Endothelial cell of umbilical vein (primary cell): ENCODE measurements around the gene RABEP2. TPM values are rescaled to one million over a fixed set of nuclear protein-coding genes. Genes with fewer than 3 reads are reported as not detected.

Experiments
- BruUV-seq: library from RNA; stranded (reverse); fragments of 400-500 nt; replicated peaks from 2 replicates; lab custom pipeline; 2021; lab: Mats Ljungman, UMichigan
- CTCF ChIA-PET: fragments of 300-600, 350-600 bp; sonication (Branson Sonifier 250); formaldehyde crosslinking; loops from one replicate; lab custom pipeline; 2021; ENCODE audit warnings: antibody characterized with exemption, inconsistent platforms; lab: Charles Lee
- POLR2A ChIA-PET: fragments of 300-600, 350-600 bp; sonication (Branson Sonifier 250); formaldehyde crosslinking; loops from one replicate; lab custom pipeline; 2021; ENCODE audit warnings: antibody characterized with exemption, inconsistent platforms; lab: Charles Lee
- DNase-seq: peaks from one replicate; pipeline ENCODE4 v3.0.0-alpha.2; 2011; ENCODE audit warnings: low read depth, low spot score
- FAIRE-seq: peaks from 2 replicates; lab custom pipeline; 2011; peaks lifted over from hg19 to GRCh38; lab: Jason Lieb, UNC
- H2AFZ ChIP-seq: 2 replicates; pipeline ENCODE4 v1.6.0; 2012; ENCODE audit warnings: low read depth, low read length, control low read depth, inconsistent platforms
- H3K27ac ChIP-seq: 2 replicates; pipeline ENCODE4 v1.5.1; 2011; ENCODE audit warnings: low read depth, mild to moderate bottlenecking, control low read depth, low read length, moderate library complexity; ENCODE audit not compliant: insufficient read depth
- H3K27me3 ChIP-seq, 2 experiments: 2 replicates each; pipeline versions ENCODE4 v1.6.0 to v1.6.1; 2011; ENCODE audit warnings: low read length in 2 of 2, mixed read lengths in 1 of 2; ENCODE audit not compliant: control insufficient read depth in 2 of 2, insufficient read depth in 2 of 2
- H3K36me3 ChIP-seq, 2 experiments: 2 replicates in 1 of 2; 3 replicates in 1 of 2; pipeline ENCODE4 v1.5.1; 2011; ENCODE audit warnings: low read length in 2 of 2, mild to moderate bottlenecking in 1 of 2, moderate library complexity in 1 of 2; ENCODE audit not compliant: control insufficient read depth in 2 of 2, insufficient read depth in 2 of 2; ENCODE audit errors: extremely low read depth in 1 of 2
- H3K4me1 ChIP-seq: 3 replicates; pipeline ENCODE4 v1.5.1; 2011; ENCODE audit warnings: mild to moderate bottlenecking, low read length; ENCODE audit not compliant: control insufficient read depth, insufficient read depth; ENCODE audit errors: extremely low read depth
- H3K4me2 ChIP-seq: 2 replicates; pipeline ENCODE4 v1.6.1; 2011; ENCODE audit warnings: low read length, control low read depth, mixed read lengths; ENCODE audit not compliant: insufficient read depth
- H3K4me3 ChIP-seq, 3 experiments: fragments of 200-600 bp in 1 of 3; sonication (generic), shearing (Covaris generic) in 1 of 3; replicated peaks in 1 of 3; 2 replicates each; pipeline ENCODE4 v1.5.1; 2011 to 2016; ENCODE audit warnings: control low read depth in 3 of 3, low read length in 3 of 3, mild to moderate bottlenecking in 2 of 3, inconsistent platforms in 1 of 3, low read depth in 1 of 3, moderate library complexity in 1 of 3; ENCODE audit not compliant: insufficient read depth in 1 of 3
- H3K79me2 ChIP-seq: 2 replicates; pipeline ENCODE4 v1.6.0; 2012; ENCODE audit warnings: low read length, inconsistent platforms; ENCODE audit not compliant: control insufficient read depth, insufficient read depth
- H3K9ac ChIP-seq: replicated peaks from 2 replicates; pipeline ENCODE3; 2011; ENCODE audit warnings: low read length, control low read depth; ENCODE audit not compliant: insufficient read depth; ENCODE audit errors: extremely low read depth
- H3K9me1 ChIP-seq: replicated peaks from 3 replicates; pipeline ENCODE4 v1.6.0; 2011; ENCODE audit warnings: mild to moderate bottlenecking, low read length; ENCODE audit not compliant: control insufficient read depth, insufficient read depth; ENCODE audit errors: extremely low read depth
- H3K9me3 ChIP-seq: replicated peaks from 2 replicates; pipeline ENCODE4 v1.5.1; 2012; ENCODE audit warnings: low read length, inconsistent platforms; ENCODE audit not compliant: control insufficient read depth, insufficient read depth
- H4K20me1 ChIP-seq: replicated peaks from 2 replicates; pipeline ENCODE3; 2011; ENCODE audit warnings: mild to moderate bottlenecking, low read length; ENCODE audit not compliant: control insufficient read depth, insufficient read depth; ENCODE audit errors: extremely low read depth
- CTCF ChIP-seq, 2 donors: IDR thresholded peaks; 1 replicate in 1 of 2; 2 replicates in 1 of 2; pipeline ENCODE4 v1.5.1; 2011; ENCODE audit warnings: low read length in 2 of 2, mild to moderate bottlenecking in 2 of 2, moderate library complexity in 2 of 2, control low read depth in 1 of 2, inconsistent platforms in 1 of 2, low read depth in 1 of 2; ENCODE audit not compliant: insufficient read depth in 1 of 2; ENCODE audit errors: extremely low read depth in 1 of 2
- EZH2 ChIP-seq: IDR thresholded peaks from 2 replicates; pipeline ENCODE4 v1.6.1; 2012; ENCODE audit warnings: borderline replicate concordance, low read depth, mild to moderate bottlenecking, moderate library complexity, low read length, inconsistent platforms; ENCODE audit not compliant: severe bottlenecking
- FOS ChIP-seq: IDR thresholded peaks from 2 replicates; pipeline ENCODE4 v1.6.1; 2011; ENCODE audit warnings: mild to moderate bottlenecking, low read length, moderate library complexity, borderline replicate concordance; ENCODE audit not compliant: insufficient read depth
- GATA2 ChIP-seq: IDR thresholded peaks from 2 replicates; pipeline ENCODE4 v1.7.0; 2011; ENCODE audit warnings: low read depth, mild to moderate bottlenecking, moderate library complexity, mixed read lengths, low read length; ENCODE audit not compliant: insufficient read length, insufficient read depth
- JUN ChIP-seq: IDR thresholded peaks from 2 replicates; pipeline ENCODE4 v1.6.1; 2011; ENCODE audit warnings: borderline replicate concordance, low read depth; ENCODE audit not compliant: insufficient read length, insufficient read depth
- MAX ChIP-seq: IDR thresholded peaks from 2 replicates; pipeline ENCODE4 v1.6.1; 2011; ENCODE audit not compliant: insufficient read depth, insufficient read length
- MYC ChIP-seq: IDR thresholded peaks from one replicate; pipeline ENCODE4 v1.6.1; 2011; ENCODE audit warnings: mild to moderate bottlenecking, low read depth, low read length
- POLR2A ChIP-seq: IDR thresholded peaks from 2 replicates; pipeline ENCODE4 v1.6.1; 2012; ENCODE audit warnings: low read depth, mild to moderate bottlenecking, control low read depth, low read length
- POLR2AphosphoS5 ChIP-seq: IDR thresholded peaks from 2 replicates; pipeline ENCODE4 v1.6.1; 2012; ENCODE audit warnings: low read depth, mild to moderate bottlenecking, control low read depth, low read length, moderate library complexity; ENCODE audit not compliant: insufficient read depth
- dilution Hi-C: fragments of 300-500 bp; cut with MboI; formaldehyde crosslinking; loops from one replicate; pipeline ENCODE4 v1.15.0; 2019; ENCODE audit warnings: low sequenced_read_pairs; ENCODE audit not compliant: extremely low pct_ligation_motif_present
- intact Hi-C: fragments of 100-400 bp; cut with micrococcal nuclease; formaldehyde crosslinking; loops from one replicate; pipeline ENCODE4 v1.10.0; 2022
- polyA plus RNA-seq, 4 experiments: library from polyadenylated mRNA; depleted of rRNA in 3 of 4; stranded (reverse) in 3 of 4; unstranded in 1 of 4; fragments of >200 nt; gene quantifications; 2 replicates each; pipeline versions ENCODE4 v1.2.1 to v1.2.3, GENCODE V29; 2011 to 2012; ENCODE audit warnings: missing spikeins in 1 of 4
- total RNA-seq: library from RNA; stranded (reverse); gene quantifications from 2 replicates; pipeline ENCODE4 v1.2.3, GENCODE V29; 2021

Gene RABEP2
- total and polyA plus RNA-seq, 2 donors (not counting 3 experiments of a cell fraction or from before 2014, with no cell fraction given) = 25.9 to 37.4 TPM

GRCh38 chr16:28866454-28866804 is 58.6 kb downstream of the RABEP2 start:
- no TSS peak for BruUV-seq
- dilution Hi-C loops = no loop called here
- Histone ChIP-seq H3K36me3 (peaks cover 5 to 36% of the 10 kb centered on the region in 2 experiments), H2AFZ (no peak overlapping the region), H3K27me3 (no peaks in the 10 kb centered on the region), H3K4me2 (no peak overlapping the region), H3K4me1 (peaks cover 8% of the 10 kb centered on the region), H3K4me3 (no peak overlapping the region), H3K9me3 (no peaks in the 10 kb centered on the region), H3K79me2 (peaks cover 35% of the 10 kb centered on the region), H4K20me1 (no peaks in the 10 kb centered on the region), H3K9me1 (no peaks in the 10 kb centered on the region), H3K27ac (no peak overlapping the region), H3K9ac (no peak overlapping the region)
- intact Hi-C loops = no loop called here
- ChIA-PET POLR2A (no interaction called here), CTCF (interaction anchor here (2.3 to 2.8 kb wide), 2 partner anchors 8 to 79 kb away, joined by 8 to 10 read pairs; no protein-coding TSS in a partner anchor)
- FAIRE-seq = no peak
- DNase-seq = no peak
- TF ChIP-seq JUN (no peak), MYC (no peak), POLR2AphosphoS5 (no peak), EZH2 (no peak), GATA2 (no peak), POLR2A (no peak), FOS (no peak), MAX (no peak), CTCF (IDR thresholded peaks at IDR 0.05; ENCODE audit: extremely low read depth in 1 of 2, insufficient read depth in 1 of 2, low read depth in 1 of 2, low read length in 2 of 2) (no peak)
